Vagina (tissue), 2 donors: ENCODE results near the gene AUH. TPM values are rescaled to one million over a fixed set of nuclear protein-coding genes. Genes with fewer than 3 reads are reported as not detected.

Experiments used
- DNase-seq, 2 donors: peaks; one replicate each; pipeline ENCODE4 v3.0.0-alpha.2; 2017; ENCODE audit errors: extremely low spot score in 2 of 2
- H3K27ac ChIP-seq: fragments of 200-600 bp; sonication (generic); one replicate; pipeline ENCODE4 v1.5.1; 2019
- H3K27me3 ChIP-seq: fragments of 200-600 bp; sonication (generic); one replicate; pipeline ENCODE4 v1.5.1; 2019
- H3K36me3 ChIP-seq, 2 donors: fragments of 200-600 bp; sonication (generic); one replicate each; pipeline ENCODE4 v1.5.1; 2017 to 2019
- H3K4me1 ChIP-seq: fragments of 200-600 bp; sonication (generic); one replicate; pipeline ENCODE4 v1.5.1; 2019
- H3K4me3 ChIP-seq, 2 donors: fragments of 200-600 bp; sonication (generic); 1 replicate in 1 of 2; 2 replicates in 1 of 2; pipeline ENCODE4 v1.5.1; 2016 to 2019
- H3K9me3 ChIP-seq: fragments of 200-600 bp; sonication (generic); one replicate; pipeline ENCODE4 v1.5.1; 2019
- CTCF ChIP-seq, 3 experiments: fragments of 450-650 bp in 2 of 3; fragments of 200-600 bp in 1 of 3; sonication (generic) in 1 of 3; IDR thresholded peaks; one replicate each; pipeline ENCODE4 v1.5.1; 2017 to 2019; ENCODE audit warnings: antibody characterized with exemption in 3 of 3, mild to moderate bottlenecking in 2 of 3, moderate library complexity in 2 of 3
- POLR2A ChIP-seq, 2 donors: fragments of 450-650 bp; IDR thresholded peaks; one replicate each; pipeline ENCODE4 v1.6.1; 2017; ENCODE audit warnings: antibody characterized with exemption in 2 of 2, mild to moderate bottlenecking in 2 of 2, moderate library complexity in 2 of 2
- POLR2AphosphoS5 ChIP-seq, 2 donors: sonication (generic); formaldehyde crosslinking; IDR thresholded peaks; one replicate each; pipeline ENCODE4 v1.9.0; 2017; ENCODE audit warnings: antibody characterized with exemption in 2 of 2, mild to moderate bottlenecking in 2 of 2, low read depth in 1 of 2; ENCODE audit not compliant: insufficient read depth in 1 of 2
- intact Hi-C: fragments of 100-400 bp; cut with DNase I; formaldehyde crosslinking; loops from one replicate; pipeline ENCODE4 v1.15.1; 2023
- total RNA-seq: library from RNA; depleted of rRNA; stranded (reverse); fragments of >200 nt; gene quantifications from one replicate; pipeline ENCODE4 v1.2.3, GENCODE V29; 2016

AUH gene
- total RNA-seq, 1 donor from 2014 or later, result 39.0 TPM

DNA sequence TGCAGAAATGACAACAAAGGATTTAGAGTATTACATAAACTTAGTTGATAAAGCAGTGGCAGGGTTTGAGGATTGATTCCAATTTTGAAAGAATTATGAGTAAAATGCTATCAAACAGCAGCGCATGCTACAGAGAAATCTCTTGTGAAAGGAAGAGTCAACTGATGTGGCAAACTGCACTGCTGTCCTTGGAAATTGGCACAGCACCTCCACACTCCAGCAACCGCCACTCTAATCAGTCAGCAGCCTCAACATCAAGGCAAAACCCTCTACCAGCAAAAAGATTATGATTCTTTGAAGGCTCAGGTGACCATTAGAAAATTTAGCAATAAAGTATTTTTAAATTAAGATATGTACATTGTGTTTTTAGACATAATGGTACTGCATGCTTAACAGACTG is 66.4 kb downstream of the AUH start:
- intact Hi-C loops, result no loop called here
- H3K4me3 ChIP-seq, result no peak overlapping the region
- peaks cover 17% of the 10 kb centered on the region for H3K4me1 ChIP-seq
- no peaks in the 10 kb centered on the region for H3K9me3 ChIP-seq
- no peak overlapping the region for H3K27ac ChIP-seq
- H3K27me3 ChIP-seq, result no peaks in the 10 kb centered on the region
- peaks cover 0 to 28% of the 10 kb centered on the region in 2 donors for H3K36me3 ChIP-seq
- no peak for DNase-seq
- TF ChIP-seq POLR2AphosphoS5 (IDR thresholded peaks at IDR 0.05; ENCODE audit: insufficient read depth in 1 of 2, low read depth in 1 of 2) (no peak), CTCF (IDR thresholded peaks at IDR 0.05) (no peak), POLR2A (IDR thresholded peaks at IDR 0.05) (no peak)

DNA sequence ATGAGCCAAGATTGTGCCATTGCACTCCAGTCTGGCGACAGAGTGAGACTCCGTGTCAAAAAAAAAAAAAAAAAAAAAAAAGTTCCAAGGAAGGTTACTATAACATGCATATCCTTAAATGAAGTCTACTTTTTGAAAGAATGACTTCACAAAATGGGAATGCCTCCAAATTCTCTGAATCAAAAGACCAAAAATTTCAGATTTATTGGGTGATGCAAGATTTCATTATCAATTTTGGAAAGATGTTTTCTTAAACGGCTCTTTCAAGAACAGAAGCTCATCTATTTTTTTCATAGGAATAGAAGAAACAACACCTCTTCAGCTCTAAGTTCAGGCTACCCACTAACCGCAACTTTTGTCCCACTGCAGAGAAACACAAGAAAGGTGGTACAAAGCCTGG is 69.9 kb downstream of the AUH start:
- no peak for DNase-seq
- no peaks in the 10 kb centered on the region for H3K9me3 ChIP-seq
- TF ChIP-seq CTCF (IDR thresholded peaks at IDR 0.05) (no peak), POLR2AphosphoS5 (IDR thresholded peaks at IDR 0.05; ENCODE audit: insufficient read depth in 1 of 2, low read depth in 1 of 2) (no peak), POLR2A (IDR thresholded peaks at IDR 0.05) (no peak)
- intact Hi-C loops, result no loop called here
- H3K4me3 ChIP-seq, result no peak overlapping the region
- H3K4me1 ChIP-seq, result no peaks in the 10 kb centered on the region
- H3K27ac ChIP-seq, result no peak overlapping the region
- H3K27me3 ChIP-seq, result no peaks in the 10 kb centered on the region
- H3K36me3 ChIP-seq, result peaks cover 0 to 27% of the 10 kb centered on the region in 2 donors

GRCh38 chr9:91289244-91289643 is 72.5 kb downstream of the AUH start:
- DNase-seq, result no peak
- no peak overlapping the region for H3K27ac ChIP-seq
- H3K4me3 ChIP-seq, result no peak overlapping the region
- H3K9me3 ChIP-seq, result no peaks in the 10 kb centered on the region
- H3K36me3 ChIP-seq, result peaks cover 0 to 8% of the 10 kb centered on the region in 2 donors
- TF ChIP-seq POLR2A (IDR thresholded peaks at IDR 0.05) (no peak), POLR2AphosphoS5 (IDR thresholded peaks at IDR 0.05; ENCODE audit: insufficient read depth in 1 of 2, low read depth in 1 of 2) (no peak), CTCF (IDR thresholded peaks at IDR 0.05) (no peak)
- intact Hi-C loops, result no loop called here
- H3K4me1 ChIP-seq, result no peaks in the 10 kb centered on the region
- no peaks in the 10 kb centered on the region for H3K27me3 ChIP-seq

DNA sequence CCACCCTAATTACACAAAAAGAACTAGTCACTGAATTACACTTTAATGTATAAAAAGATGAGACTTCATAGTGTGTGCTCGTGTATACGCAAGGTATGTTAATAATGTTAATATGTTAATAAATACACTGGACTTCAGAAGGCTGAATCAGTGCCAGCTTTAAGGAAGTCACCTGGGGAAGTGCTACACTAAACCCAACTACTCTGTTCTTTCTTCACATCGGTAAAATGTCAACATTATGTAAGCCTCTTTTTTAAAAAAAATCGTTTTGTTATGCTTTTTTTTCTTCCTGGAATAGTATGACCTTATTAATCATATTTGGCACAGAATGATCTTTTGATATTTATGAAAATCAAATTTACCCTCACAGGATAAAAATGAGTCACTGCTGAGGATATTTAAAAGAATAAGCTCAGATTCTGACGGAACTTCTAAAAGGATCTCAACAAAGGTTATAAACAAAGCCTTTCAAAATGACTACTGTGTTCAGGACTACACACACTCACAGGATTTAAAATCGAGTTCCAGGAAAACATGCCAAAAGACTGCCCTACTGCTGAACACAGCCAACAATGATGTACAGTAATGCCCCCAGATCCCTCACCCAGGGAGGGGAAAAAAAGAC is 75.9 kb downstream of the AUH start:
- Histone ChIP-seq H3K27ac (no peak overlapping the region), H3K4me3 (no peak overlapping the region), H3K27me3 (no peaks in the 10 kb centered on the region), H3K36me3 (no peaks in the 10 kb centered on the region), H3K9me3 (no peaks in the 10 kb centered on the region), H3K4me1 (no peaks in the 10 kb centered on the region)
- DNase-seq, result no peak
- TF ChIP-seq CTCF (IDR thresholded peaks at IDR 0.05), result no peak
- no peak for TF ChIP-seq POLR2AphosphoS5 (IDR thresholded peaks at IDR 0.05; ENCODE audit: insufficient read depth in 1 of 2, low read depth in 1 of 2)
- TF ChIP-seq POLR2A (IDR thresholded peaks at IDR 0.05), result no peak
- intact Hi-C loops, result no loop called here

- no peak overlapping the region for H3K4me3 ChIP-seq
- no peak overlapping the region for H3K27ac ChIP-seq
- H3K36me3 ChIP-seq, result no peaks in the 10 kb centered on the region
- TF ChIP-seq POLR2AphosphoS5 (IDR thresholded peaks at IDR 0.05; ENCODE audit: insufficient read depth in 1 of 2, low read depth in 1 of 2), result no peak
- TF ChIP-seq POLR2A (IDR thresholded peaks at IDR 0.05), result no peak
- no peak for TF ChIP-seq CTCF (IDR thresholded peaks at IDR 0.05)
- intact Hi-C loops, result no loop called here
- no peaks in the 10 kb centered on the region for H3K27me3 ChIP-seq
- no peaks in the 10 kb centered on the region for H3K9me3 ChIP-seq
- DNase-seq, result no peak
- H3K4me1 ChIP-seq, result no peaks in the 10 kb centered on the region
Measured at GRCh38 chr9:91282292-91282691, 79.4 kb downstream of the AUH start.
